Endothelial cell of umbilical vein (primary cell): Measurements from ENCODE around the gene CAPN5. TPM values are rescaled to one million over a fixed set of nuclear protein-coding genes. Genes with fewer than 3 reads are reported as not detected.

Experiments used
- BruUV-seq: library from RNA; stranded (reverse); fragments of 400-500 nt; replicated peaks from 2 replicates; lab custom pipeline; 2021; lab: Mats Ljungman, UMichigan
- CTCF ChIA-PET: fragments of 300-600, 350-600 bp; sonication (Branson Sonifier 250); formaldehyde crosslinking; loops from one replicate; lab custom pipeline; 2021; ENCODE audit warnings: antibody characterized with exemption, inconsistent platforms; lab: Charles Lee
- POLR2A ChIA-PET: fragments of 300-600, 350-600 bp; sonication (Branson Sonifier 250); formaldehyde crosslinking; loops from one replicate; lab custom pipeline; 2021; ENCODE audit warnings: antibody characterized with exemption, inconsistent platforms; lab: Charles Lee
- DNase-seq: peaks from one replicate; pipeline ENCODE4 v3.0.0-alpha.2; 2011; ENCODE audit warnings: low read depth, low spot score
- FAIRE-seq: peaks from 2 replicates; lab custom pipeline; 2011; peaks lifted over from hg19 to GRCh38; lab: Jason Lieb, UNC
- H2AFZ ChIP-seq: 2 replicates; pipeline ENCODE4 v1.6.0; 2012; ENCODE audit warnings: low read depth, low read length, control low read depth, inconsistent platforms
- H3K27ac ChIP-seq: 2 replicates; pipeline ENCODE4 v1.5.1; 2011; ENCODE audit warnings: low read depth, mild to moderate bottlenecking, control low read depth, low read length, moderate library complexity; ENCODE audit not compliant: insufficient read depth
- H3K27me3 ChIP-seq, 2 experiments: 2 replicates each; pipeline versions ENCODE4 v1.6.0 to v1.6.1; 2011; ENCODE audit warnings: low read length in 2 of 2, mixed read lengths in 1 of 2; ENCODE audit not compliant: control insufficient read depth in 2 of 2, insufficient read depth in 2 of 2
- H3K36me3 ChIP-seq, 2 experiments: 2 replicates in 1 of 2; 3 replicates in 1 of 2; pipeline ENCODE4 v1.5.1; 2011; ENCODE audit warnings: low read length in 2 of 2, mild to moderate bottlenecking in 1 of 2, moderate library complexity in 1 of 2; ENCODE audit not compliant: control insufficient read depth in 2 of 2, insufficient read depth in 2 of 2; ENCODE audit errors: extremely low read depth in 1 of 2
- H3K4me1 ChIP-seq: 3 replicates; pipeline ENCODE4 v1.5.1; 2011; ENCODE audit warnings: mild to moderate bottlenecking, low read length; ENCODE audit not compliant: control insufficient read depth, insufficient read depth; ENCODE audit errors: extremely low read depth
- H3K4me2 ChIP-seq: 2 replicates; pipeline ENCODE4 v1.6.1; 2011; ENCODE audit warnings: low read length, control low read depth, mixed read lengths; ENCODE audit not compliant: insufficient read depth
- H3K4me3 ChIP-seq, 3 experiments: fragments of 200-600 bp in 1 of 3; sonication (generic), shearing (Covaris generic) in 1 of 3; replicated peaks in 1 of 3; 2 replicates each; pipeline ENCODE4 v1.5.1; 2011 to 2016; ENCODE audit warnings: control low read depth in 3 of 3, low read length in 3 of 3, mild to moderate bottlenecking in 2 of 3, inconsistent platforms in 1 of 3, low read depth in 1 of 3, moderate library complexity in 1 of 3; ENCODE audit not compliant: insufficient read depth in 1 of 3
- H3K79me2 ChIP-seq: 2 replicates; pipeline ENCODE4 v1.6.0; 2012; ENCODE audit warnings: low read length, inconsistent platforms; ENCODE audit not compliant: control insufficient read depth, insufficient read depth
- H3K9ac ChIP-seq: replicated peaks from 2 replicates; pipeline ENCODE3; 2011; ENCODE audit warnings: low read length, control low read depth; ENCODE audit not compliant: insufficient read depth; ENCODE audit errors: extremely low read depth
- H3K9me1 ChIP-seq: replicated peaks from 3 replicates; pipeline ENCODE4 v1.6.0; 2011; ENCODE audit warnings: mild to moderate bottlenecking, low read length; ENCODE audit not compliant: control insufficient read depth, insufficient read depth; ENCODE audit errors: extremely low read depth
- H3K9me3 ChIP-seq: replicated peaks from 2 replicates; pipeline ENCODE4 v1.5.1; 2012; ENCODE audit warnings: low read length, inconsistent platforms; ENCODE audit not compliant: control insufficient read depth, insufficient read depth
- H4K20me1 ChIP-seq: replicated peaks from 2 replicates; pipeline ENCODE3; 2011; ENCODE audit warnings: mild to moderate bottlenecking, low read length; ENCODE audit not compliant: control insufficient read depth, insufficient read depth; ENCODE audit errors: extremely low read depth
- EZH2 ChIP-seq: IDR thresholded peaks from 2 replicates; pipeline ENCODE4 v1.6.1; 2012; ENCODE audit warnings: borderline replicate concordance, low read depth, mild to moderate bottlenecking, moderate library complexity, low read length, inconsistent platforms; ENCODE audit not compliant: severe bottlenecking
- FOS ChIP-seq: IDR thresholded peaks from 2 replicates; pipeline ENCODE4 v1.6.1; 2011; ENCODE audit warnings: mild to moderate bottlenecking, low read length, moderate library complexity, borderline replicate concordance; ENCODE audit not compliant: insufficient read depth
- GATA2 ChIP-seq: IDR thresholded peaks from 2 replicates; pipeline ENCODE4 v1.7.0; 2011; ENCODE audit warnings: low read depth, mild to moderate bottlenecking, moderate library complexity, mixed read lengths, low read length; ENCODE audit not compliant: insufficient read length, insufficient read depth
- JUN ChIP-seq: IDR thresholded peaks from 2 replicates; pipeline ENCODE4 v1.6.1; 2011; ENCODE audit warnings: borderline replicate concordance, low read depth; ENCODE audit not compliant: insufficient read length, insufficient read depth
- MYC ChIP-seq: IDR thresholded peaks from one replicate; pipeline ENCODE4 v1.6.1; 2011; ENCODE audit warnings: mild to moderate bottlenecking, low read depth, low read length
- POLR2A ChIP-seq: IDR thresholded peaks from 2 replicates; pipeline ENCODE4 v1.6.1; 2012; ENCODE audit warnings: low read depth, mild to moderate bottlenecking, control low read depth, low read length
- POLR2AphosphoS5 ChIP-seq: IDR thresholded peaks from 2 replicates; pipeline ENCODE4 v1.6.1; 2012; ENCODE audit warnings: low read depth, mild to moderate bottlenecking, control low read depth, low read length, moderate library complexity; ENCODE audit not compliant: insufficient read depth
- dilution Hi-C: fragments of 300-500 bp; cut with MboI; formaldehyde crosslinking; loops from one replicate; pipeline ENCODE4 v1.15.0; 2019; ENCODE audit warnings: low sequenced_read_pairs; ENCODE audit not compliant: extremely low pct_ligation_motif_present
- intact Hi-C: fragments of 100-400 bp; cut with micrococcal nuclease; formaldehyde crosslinking; loops from one replicate; pipeline ENCODE4 v1.10.0; 2022
- polyA plus RNA-seq, 4 experiments: library from polyadenylated mRNA; depleted of rRNA in 3 of 4; stranded (reverse) in 3 of 4; unstranded in 1 of 4; fragments of >200 nt; gene quantifications; 2 replicates each; pipeline versions ENCODE4 v1.2.1 to v1.2.3, GENCODE V29; 2011 to 2012; ENCODE audit warnings: missing spikeins in 1 of 4
- total RNA-seq: library from RNA; stranded (reverse); gene quantifications from 2 replicates; pipeline ENCODE4 v1.2.3, GENCODE V29; 2021
- TF ChIP-seq, protein P1 (sequence below): IDR thresholded peaks from 2 replicates; pipeline ENCODE4 v1.6.1; 2011; ENCODE audit not compliant: insufficient read depth, insufficient read length
- TF ChIP-seq, protein P2 (sequence below), 2 donors: IDR thresholded peaks; 1 replicate in 1 of 2; 2 replicates in 1 of 2; pipeline ENCODE4 v1.5.1; 2011; ENCODE audit warnings: low read length in 2 of 2, mild to moderate bottlenecking in 2 of 2, moderate library complexity in 2 of 2, control low read depth in 1 of 2, inconsistent platforms in 1 of 2, low read depth in 1 of 2; ENCODE audit not compliant: insufficient read depth in 1 of 2; ENCODE audit errors: extremely low read depth in 1 of 2

CAPN5 gene
- total and polyA plus RNA-seq, 2 donors (not counting 3 experiments of a cell fraction or from before 2014, with no cell fraction given): 15.0 to 17.0 TPM

DNA sequence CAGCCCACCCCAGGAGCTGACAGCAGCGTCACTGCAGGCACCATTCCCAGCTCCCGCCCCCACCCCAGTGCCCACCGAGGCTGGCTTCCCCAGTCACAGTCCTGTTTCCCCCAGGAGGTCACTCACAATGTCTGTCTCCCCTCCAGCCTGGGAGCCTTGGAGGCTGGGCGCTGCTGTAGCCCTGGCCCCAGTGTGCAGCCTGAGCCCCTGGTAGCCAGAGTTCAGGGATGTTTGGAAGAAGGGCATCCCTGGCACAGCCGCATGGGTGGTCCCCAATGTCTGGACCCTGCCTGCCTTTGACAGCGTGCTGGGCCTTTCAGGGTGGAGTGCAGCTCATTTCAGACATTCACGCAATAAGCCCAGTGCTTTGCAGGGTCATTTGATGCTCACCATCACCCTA is 4.3 kb downstream of the CAPN5 start:
- Histone ChIP-seq H3K79me2 (no peaks in the 10 kb centered on the region), H3K9ac (no peak overlapping the region), H2AFZ (no peak overlapping the region), H3K27me3 (no peaks in the 10 kb centered on the region), H3K4me3 (no peak overlapping the region), H3K27ac (no peak overlapping the region), H4K20me1 (no peaks in the 10 kb centered on the region), H3K9me3 (no peaks in the 10 kb centered on the region), H3K4me1 (peaks cover 39% of the 10 kb centered on the region), H3K4me2 (no peak overlapping the region), H3K9me1 (no peaks in the 10 kb centered on the region), H3K36me3 (no peaks in the 10 kb centered on the region)
- intact Hi-C loops (no loop called here), dilution Hi-C loops (no loop called here)
- no TSS peak for BruUV-seq
- FAIRE-seq (no peak), DNase-seq (no peak)
- no peak for TF ChIP-seq POLR2AphosphoS5
- TF ChIP-seq POLR2A: no peak
- TF ChIP-seq EZH2: no peak
- TF ChIP-seq MYC: no peak
- POLR2A ChIA-PET: no interaction called here
- CTCF ChIA-PET: interaction anchor here (1.3 kb wide), 1 partner anchor 24 kb away, joined by 5 read pairs; no protein-coding TSS in a partner anchor

DNA sequence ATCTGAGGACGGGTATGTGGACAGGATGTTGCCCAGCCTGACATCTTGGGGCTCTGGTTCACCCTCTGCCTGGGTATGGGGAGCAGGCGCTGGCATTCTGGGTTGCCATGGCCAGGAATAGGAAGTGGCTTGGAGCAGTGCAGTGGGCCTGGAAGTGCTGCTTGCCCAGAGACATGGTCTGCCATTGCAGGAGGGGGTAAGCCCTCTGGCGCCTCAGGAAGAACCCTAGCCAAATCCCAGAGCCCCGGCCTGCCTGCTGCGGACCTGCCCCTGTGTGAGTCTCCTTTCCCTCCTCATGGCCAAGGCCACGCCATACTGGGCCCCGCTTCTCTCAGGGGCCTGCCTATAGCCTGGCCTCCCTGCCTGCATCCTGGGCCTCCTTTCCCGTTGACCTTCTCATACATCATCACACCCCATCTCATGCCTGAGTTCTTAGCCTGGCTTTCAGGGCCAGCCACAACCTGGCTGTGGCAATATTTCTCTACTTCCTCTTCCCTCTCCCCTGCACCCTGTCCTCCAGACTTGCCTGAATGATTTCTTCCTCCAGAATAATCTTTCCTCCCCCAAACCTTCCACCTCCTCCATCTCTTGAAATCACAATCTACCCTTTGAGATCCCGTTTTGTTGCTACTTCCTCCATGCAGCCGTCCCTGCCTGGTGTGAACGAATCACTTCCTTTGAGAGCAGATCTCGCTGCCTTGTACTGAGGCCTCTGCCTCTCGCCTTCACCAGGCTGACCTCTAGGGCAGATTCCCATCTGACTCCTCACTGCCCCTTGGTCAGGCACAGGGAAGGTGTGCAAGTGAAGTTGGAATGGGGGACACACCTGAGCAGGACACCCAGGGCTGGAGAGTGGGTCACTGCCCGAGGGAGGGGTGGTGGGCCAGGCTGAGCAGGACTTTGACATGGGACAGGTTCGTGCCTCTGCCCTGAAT is 5.2 kb downstream of the CAPN5 start:
- ChIA-PET POLR2A (no interaction called here), CTCF (interaction anchor here (1.5 to 2.4 kb wide), 3 partner anchors 9 to 19 kb away, joined by 13 to 44 read pairs (median 20); no protein-coding TSS in a partner anchor)
- Histone ChIP-seq H4K20me1 (no peaks in the 10 kb centered on the region), H3K4me3 (no peak overlapping the region), H3K4me2 (no peak overlapping the region), H2AFZ (peak overlapping the region; percentile 44), H3K9me1 (no peaks in the 10 kb centered on the region), H3K9ac (no peak overlapping the region), H3K27me3 (no peaks in the 10 kb centered on the region), H3K36me3 (no peaks in the 10 kb centered on the region), H3K79me2 (no peaks in the 10 kb centered on the region), H3K4me1 (peaks cover 35% of the 10 kb centered on the region), H3K27ac (peak overlapping the region; percentile 80), H3K9me3 (no peaks in the 10 kb centered on the region)
- TF ChIP-seq, protein P1, sequence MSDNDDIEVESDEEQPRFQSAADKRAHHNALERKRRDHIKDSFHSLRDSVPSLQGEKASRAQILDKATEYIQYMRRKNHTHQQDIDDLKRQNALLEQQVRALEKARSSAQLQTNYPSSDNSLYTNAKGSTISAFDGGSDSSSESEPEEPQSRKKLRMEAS: no peak
- TF ChIP-seq GATA2 (no peak), EZH2 (no peak), MYC (no peak), FOS (no peak), POLR2A (no peak), POLR2AphosphoS5 (no peak), JUN (no peak)
- TF ChIP-seq, protein P2, sequence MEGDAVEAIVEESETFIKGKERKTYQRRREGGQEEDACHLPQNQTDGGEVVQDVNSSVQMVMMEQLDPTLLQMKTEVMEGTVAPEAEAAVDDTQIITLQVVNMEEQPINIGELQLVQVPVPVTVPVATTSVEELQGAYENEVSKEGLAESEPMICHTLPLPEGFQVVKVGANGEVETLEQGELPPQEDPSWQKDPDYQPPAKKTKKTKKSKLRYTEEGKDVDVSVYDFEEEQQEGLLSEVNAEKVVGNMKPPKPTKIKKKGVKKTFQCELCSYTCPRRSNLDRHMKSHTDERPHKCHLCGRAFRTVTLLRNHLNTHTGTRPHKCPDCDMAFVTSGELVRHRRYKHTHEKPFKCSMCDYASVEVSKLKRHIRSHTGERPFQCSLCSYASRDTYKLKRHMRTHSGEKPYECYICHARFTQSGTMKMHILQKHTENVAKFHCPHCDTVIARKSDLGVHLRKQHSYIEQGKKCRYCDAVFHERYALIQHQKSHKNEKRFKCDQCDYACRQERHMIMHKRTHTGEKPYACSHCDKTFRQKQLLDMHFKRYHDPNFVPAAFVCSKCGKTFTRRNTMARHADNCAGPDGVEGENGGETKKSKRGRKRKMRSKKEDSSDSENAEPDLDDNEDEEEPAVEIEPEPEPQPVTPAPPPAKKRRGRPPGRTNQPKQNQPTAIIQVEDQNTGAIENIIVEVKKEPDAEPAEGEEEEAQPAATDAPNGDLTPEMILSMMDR (IDR thresholded peaks at IDR 0.05; ENCODE audit: extremely low read depth in 1 of 2, insufficient read depth in 1 of 2, low read depth in 1 of 2, low read length in 2 of 2): no peak
- dilution Hi-C loops: no loop called here
- intact Hi-C loops: no loop called here
- FAIRE-seq: peak; percentile 78
- peak; percentile 26 for DNase-seq
- no TSS peak for BruUV-seq
